GM20431 (cell line): ENCODE results near the gene CAPS2.

ENCODE experiments used
- in situ Hi-C: fragments of 300-500 bp; cut with MseI, MboI; formaldehyde crosslinking; loops from one replicate; pipeline ENCODE4 v1.15.0; 2020; ENCODE audit warnings: low sequenced_read_pairs; ENCODE audit not compliant: unreplicated experiment

The CAPS2 gene

GRCh38 chr12:75329918-75330826, at the start of gene CAPS2:
CAPS2 (minus strand) TSS chr12:75330324; CDS start chr12:75326498, 3,826 bp downstream.
- in situ Hi-C loops = loop anchor here (25.0 kb wide), 1 partner anchor 157 kb away; the partner anchor contains the start of gene GLIPR1

DNA sequence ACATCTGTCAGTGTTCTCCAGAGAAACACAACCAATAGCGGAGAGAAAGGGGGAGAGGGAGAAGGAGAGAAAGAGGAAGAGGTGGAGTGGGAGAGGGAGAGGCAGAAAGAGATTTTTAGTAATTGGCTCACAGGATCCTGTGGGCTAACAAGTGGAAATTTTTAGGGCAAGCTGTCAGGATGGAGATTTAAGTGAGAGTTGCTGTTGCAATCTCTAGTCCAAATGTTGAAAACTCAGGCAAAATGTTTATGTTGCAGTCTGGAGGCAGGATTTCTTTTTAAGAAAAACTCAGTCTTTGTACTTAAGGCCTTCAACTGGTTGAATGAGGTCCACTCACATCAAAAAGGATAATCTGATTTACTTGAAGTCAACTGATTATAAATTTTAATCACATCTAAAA, 48.2 kb upstream of the CAPS2 start:
- in situ Hi-C loops = no loop called here

GRCh38 chr12:75374971-75375370, 44.8 kb upstream of the CAPS2 start:
- in situ Hi-C loops = no loop called here

DNA sequence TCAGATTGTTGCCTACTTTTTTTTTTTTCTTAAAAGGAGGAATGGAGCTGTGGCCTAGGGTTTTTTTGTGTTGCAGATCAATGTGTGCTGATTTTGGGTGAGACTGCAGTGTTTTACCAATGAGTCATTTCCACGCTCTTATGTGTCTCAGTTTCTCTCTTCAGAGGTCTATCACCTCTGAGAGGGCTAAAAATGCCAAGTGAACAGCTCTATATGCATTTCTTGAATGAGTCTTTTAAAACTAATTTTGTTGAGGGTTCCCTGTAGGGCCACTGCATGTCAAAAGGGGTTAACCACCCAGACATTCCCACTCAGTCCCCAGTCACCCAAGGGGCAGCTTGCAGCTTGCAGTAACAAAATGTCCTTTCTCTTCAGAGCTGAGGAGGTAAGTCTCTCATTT, 36.5 kb upstream of the CAPS2 start:
- in situ Hi-C loops = no loop called here

GRCh38 chr12:75364919-75365318, 34.8 kb upstream of the CAPS2 start:
- in situ Hi-C loops = no loop called here

DNA sequence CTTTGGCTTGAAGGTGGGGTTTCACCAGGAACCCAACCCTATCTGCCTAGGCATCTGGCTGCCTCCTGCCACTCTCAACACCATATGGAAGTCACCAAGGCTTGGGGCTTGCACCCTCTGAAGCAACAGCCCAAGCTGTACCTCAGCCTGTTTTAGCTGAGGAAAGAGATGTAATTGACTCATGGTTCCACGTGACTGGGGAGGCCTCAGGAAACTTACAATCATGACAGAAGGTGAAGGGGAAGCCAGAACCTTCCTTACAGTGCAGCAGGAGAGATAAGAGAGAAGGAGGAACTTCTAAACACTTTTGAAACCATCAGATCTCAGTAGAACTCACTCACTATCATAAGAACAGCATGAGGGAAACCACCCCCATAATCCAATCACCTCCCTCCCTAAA, 31.3 kb upstream of the CAPS2 start:
- in situ Hi-C loops = no loop called here

DNA sequence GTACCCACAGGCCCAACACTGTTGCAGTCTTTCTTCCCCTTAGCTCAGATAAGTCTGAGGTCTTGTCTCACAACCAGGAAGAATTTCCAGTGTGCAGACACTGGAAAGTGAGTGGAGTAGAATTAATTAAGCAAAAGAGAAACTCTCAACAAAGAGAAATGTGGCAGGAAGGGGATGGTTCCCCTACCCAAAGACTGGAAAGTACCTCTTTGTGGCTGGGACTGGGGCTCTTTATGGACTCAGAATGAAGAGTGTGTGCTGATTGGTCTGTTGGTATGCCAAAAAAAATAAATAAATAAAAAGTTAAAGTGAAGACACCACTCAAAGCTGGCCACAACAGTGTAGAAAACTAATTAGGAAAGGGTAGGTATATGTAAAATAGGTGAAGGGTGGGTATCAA, 30.8 kb upstream of the CAPS2 start:
- in situ Hi-C loops = no loop called here

- in situ Hi-C loops = no loop called here
Measured at GRCh38 chr12:75354011-75354410, 23.9 kb upstream of the CAPS2 start.

DNA sequence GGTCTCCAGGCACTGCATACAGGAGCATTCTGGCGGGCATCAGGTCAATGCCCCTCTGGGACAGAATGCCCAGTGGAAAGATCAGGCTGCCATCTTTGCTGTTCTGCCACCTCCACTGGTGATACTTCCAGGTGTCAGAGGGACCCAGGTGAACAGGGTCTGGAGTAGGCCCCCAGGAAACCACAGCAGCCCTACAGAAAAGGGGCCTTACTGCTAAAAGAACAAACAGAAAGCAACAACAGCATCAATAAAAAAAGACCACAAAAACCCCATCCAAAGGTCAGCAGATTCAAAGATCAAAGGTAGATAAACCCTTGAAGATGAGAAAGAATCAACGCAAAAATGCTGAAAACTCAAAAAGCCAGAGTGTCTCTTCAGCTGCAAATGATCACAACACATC, 20.3 kb upstream of the CAPS2 start:
- in situ Hi-C loops = no loop called here

- in situ Hi-C loops = loop anchor here (25.0 kb wide), 1 partner anchor 137 kb away; the partner anchor contains the start of gene GLIPR1
Measured at GRCh38 chr12:75349946-75350345, 19.8 kb upstream of the CAPS2 start.

DNA sequence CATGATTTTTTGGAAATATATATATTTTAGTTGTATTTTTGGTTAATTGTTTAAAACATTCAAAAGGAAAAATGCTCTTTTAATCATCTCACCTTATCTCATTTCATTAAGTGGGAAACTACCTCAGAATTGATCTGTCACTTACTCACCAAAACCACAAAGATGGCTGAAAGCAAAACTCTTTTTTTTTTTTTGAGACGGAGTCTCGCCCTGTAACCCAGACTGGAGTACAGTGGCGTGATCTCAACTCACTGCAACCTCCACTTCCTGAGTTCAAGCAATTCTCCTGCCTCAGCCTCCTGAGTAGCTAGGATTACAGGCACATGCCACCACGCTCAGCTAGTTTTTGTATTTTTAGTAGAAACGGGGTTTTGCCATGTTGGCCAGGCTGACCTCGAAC, 16.1 kb upstream of the CAPS2 start:
- in situ Hi-C loops = loop anchor here (25.0 kb wide), 1 partner anchor 141 kb away; the partner anchor contains the start of gene GLIPR1

DNA sequence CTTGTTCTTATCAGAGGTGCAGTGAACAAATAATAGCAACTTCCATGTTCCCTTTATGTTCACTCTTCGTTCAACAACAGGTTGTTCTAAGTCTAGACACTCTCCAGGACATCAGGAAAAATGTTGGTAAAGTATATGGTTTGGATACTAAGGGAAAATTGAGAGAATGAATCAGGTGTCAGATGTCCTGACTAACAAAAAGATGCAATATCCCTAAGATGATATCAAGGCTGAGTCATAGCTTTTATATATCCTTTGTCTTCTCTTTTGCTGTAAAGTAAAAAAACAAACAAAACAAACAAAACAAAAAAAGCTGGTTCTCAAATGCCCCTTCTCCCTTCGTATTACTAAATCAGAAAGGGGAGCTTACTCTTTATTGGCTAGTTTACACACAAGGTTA, 15.4 kb upstream of the CAPS2 start:
- in situ Hi-C loops = loop anchor here (25.0 kb wide), 1 partner anchor 142 kb away; the partner anchor contains the start of gene GLIPR1

- in situ Hi-C loops = loop anchor here (25.0 kb wide), 1 partner anchor 145 kb away; the partner anchor contains the start of gene GLIPR1
Measured at GRCh38 chr12:75341873-75342272, 11.7 kb upstream of the CAPS2 start.

GRCh38 chr12:75337905-75338304, 7.8 kb upstream of the CAPS2 start:
- in situ Hi-C loops = loop anchor here (25.0 kb wide), 1 partner anchor 149 kb away; the partner anchor contains the start of gene GLIPR1

GRCh38 chr12:75334384-75335030, 4.4 kb upstream of the CAPS2 start, which contains the start of gene GLIPR1L1:
GLIPR1L1 (plus strand) TSS chr12:75334670; CDS start chr12:75334729, 59 bp downstream.
- in situ Hi-C loops = loop anchor here (25.0 kb wide), 1 partner anchor 153 kb away; the partner anchor contains the start of gene GLIPR1

GRCh38 chr12:75327642-75328041, 2.5 kb downstream of the CAPS2 start:
- in situ Hi-C loops = loop anchor here (25.0 kb wide), 1 partner anchor 160 kb away; the partner anchor contains the start of gene GLIPR1

- in situ Hi-C loops = no loop called here
Measured at GRCh38 chr12:75323663-75324062, 6.5 kb downstream of the CAPS2 start.

DNA sequence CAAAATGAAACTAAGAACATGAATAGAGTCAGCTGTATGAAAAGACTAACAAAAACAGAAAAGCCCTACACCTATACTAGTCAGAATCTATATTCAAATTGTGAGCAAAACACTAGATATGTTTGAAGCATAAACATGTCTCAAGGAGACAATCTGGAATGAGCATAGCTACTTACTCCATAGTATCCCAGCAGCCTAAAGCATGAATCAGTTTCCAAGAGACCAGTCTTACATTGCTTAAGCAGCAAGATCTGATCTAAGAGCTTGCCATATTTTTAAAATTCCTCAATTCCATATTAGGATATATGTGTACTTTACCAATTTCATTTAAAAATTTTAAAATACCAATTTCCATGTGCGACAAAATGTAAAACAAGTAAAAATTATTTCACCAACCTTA, 7.7 kb downstream of the CAPS2 start:
- in situ Hi-C loops = no loop called here

DNA sequence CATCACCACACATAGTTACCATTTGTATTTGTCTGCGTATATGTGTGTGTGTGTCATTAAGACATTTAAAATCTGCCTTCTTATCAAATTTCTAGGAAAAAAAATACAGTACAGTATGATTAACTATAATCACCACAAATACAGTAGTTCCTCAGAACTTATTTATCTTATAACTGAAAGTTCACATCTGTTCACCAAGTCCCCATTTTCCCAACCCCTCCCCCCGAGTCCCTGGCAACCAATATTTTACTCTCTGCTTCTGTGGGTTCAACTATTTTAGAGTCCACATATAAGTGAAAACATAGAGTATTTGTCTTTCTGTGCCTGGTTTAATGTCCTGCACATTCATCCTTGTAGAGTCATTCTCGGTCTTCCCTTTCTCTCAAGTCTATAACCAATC, 12.3 kb downstream of the CAPS2 start:
- in situ Hi-C loops = no loop called here

- in situ Hi-C loops = no loop called here
Measured at GRCh38 chr12:75315518-75315917, 14.6 kb downstream of the CAPS2 start.

DNA sequence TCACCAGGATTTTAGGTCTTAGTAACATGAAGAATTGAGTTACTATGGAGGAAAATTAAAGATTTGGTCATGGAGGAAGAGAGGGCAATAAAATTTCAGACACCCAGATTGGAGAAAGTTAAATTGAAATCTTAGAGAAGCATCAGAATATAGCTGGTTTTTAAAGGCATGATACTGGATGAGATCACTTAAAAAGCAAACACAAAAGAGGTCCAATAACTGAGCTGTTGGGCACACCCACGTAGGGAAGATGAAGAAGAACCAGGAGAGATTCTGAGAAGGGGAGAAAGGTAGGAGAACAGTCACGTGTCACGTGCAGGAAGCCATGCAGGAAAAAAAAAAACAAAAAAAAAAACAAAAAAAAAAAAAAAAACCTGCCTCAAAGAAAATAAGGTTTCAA, 18.8 kb downstream of the CAPS2 start:
- in situ Hi-C loops = no loop called here
